NCI-H2196 treated with DMSO at 0.1 percent for 48 hours (cell line): ENCODE results near the gene IL24.

Experiments
- DNase-seq: peaks from one replicate; lab custom pipeline; 2025; ENCODE audit not compliant: unreplicated experiment; lab: John Stamatoyannopoulos, UW

Gene IL24

GRCh38 chr1:206949641-206950040, 52.4 kb downstream of the IL24 start:
- no peak for DNase-seq

DNA sequence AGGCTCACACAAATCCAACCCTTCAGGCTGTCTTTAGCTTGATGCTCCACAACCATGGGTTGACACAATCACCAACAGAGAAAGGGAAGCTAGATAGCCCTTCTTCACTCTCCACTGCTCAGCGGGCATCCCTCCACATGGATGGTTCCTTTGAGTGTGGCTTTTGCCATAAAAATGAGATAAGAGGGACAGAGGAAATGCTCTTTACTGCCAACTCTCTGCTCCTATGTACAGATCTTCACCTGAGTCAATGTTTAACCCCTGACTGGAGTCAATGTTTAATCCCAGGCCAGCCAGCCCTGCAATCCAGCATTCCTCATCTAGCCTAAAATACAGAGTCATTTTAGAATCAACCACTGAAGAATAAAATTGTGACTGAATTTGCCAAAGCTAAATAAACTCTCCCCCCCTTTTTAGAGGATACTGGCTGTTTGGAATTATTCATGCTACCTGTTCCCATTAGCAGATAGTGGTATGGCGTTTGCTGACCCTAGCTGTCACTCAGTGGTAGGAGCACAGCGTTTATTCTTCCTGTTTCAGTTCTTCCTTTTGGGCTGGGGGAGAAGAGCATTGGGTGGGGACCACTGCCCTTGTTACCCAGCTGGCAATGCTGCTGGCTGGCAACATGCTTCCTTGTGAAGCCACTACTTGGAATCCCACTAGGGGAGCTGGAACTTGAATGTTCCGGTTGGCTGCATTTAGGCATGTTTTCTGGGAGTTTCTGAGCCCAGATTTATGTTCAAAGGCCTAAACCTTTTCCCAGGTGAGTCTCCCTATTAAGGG, 54.3 kb downstream of the IL24 start:
- DNase-seq: no peak

GRCh38 chr1:206952171-206952570, 54.9 kb downstream of the IL24 start:
- no peak for DNase-seq

DNA sequence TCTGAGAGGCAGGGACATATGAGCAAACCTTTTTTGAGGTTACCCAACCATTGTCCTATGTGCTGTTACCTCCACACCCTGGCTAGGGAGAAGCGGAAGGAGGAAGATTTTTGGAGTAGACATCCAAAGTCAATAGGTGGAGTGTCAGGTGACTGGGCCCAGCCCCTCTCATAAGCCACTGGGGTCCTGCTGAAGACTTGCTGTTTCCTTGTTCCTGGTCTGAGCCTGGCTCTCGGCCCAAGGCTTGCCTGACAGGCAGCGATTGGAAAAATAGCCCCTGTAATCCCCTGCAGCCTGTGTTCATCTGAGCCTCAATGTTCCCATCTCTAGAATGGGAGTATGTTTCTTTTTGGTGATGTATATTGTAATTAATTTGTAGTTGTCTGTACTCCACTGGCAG, 55.9 kb downstream of the IL24 start:
- DNase-seq: no peak

DNA sequence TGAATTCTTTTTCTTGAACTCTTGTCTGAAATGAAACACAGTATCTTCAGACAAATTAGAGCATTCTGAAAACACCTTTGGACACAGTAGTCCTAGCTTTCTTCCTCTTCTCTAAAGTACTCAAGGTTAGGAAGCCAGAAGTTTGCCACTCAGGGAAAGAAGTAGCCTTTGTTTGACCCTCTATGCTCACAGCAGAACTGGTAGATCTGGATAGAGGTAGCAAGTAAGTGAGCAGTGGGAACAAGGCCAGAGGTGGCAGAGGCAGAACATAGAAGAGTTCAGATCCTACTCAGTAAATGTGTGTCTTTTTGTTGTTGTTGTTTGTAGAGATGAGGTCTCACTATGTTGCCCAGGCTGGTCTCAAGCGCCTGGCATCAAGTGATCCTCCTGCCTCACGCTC, 56.4 kb downstream of the IL24 start:
- no peak for DNase-seq
